ENCODE measurements around the gene EAPP.

GRCh38 chr14:34502001-34502400 is 37.5 kb downstream of the EAPP start:
- TF ChIP-seq GATA3 (IDR thresholded peaks at IDR 0.05; ENCODE audit: low read depth, low read length) (no peak), GATA2 (IDR thresholded peaks at IDR 0.05; ENCODE audit: low read depth, low read length) (no peak)
